K562 (cell line): ENCODE results near the gene TM7SF3.

ENCODE experiments used
- CBX2 ChIP-seq: fragments of 200-600 bp; sonication (generic); IDR thresholded peaks from one replicate; pipeline ENCODE4 v1.6.1; 2012; ENCODE audit warnings: mild to moderate bottlenecking, low read length, inconsistent platforms; ENCODE audit not compliant: insufficient read depth, poor library complexity, severe bottlenecking
- JUN ChIP-seq, 2 experiments: sonication (generic) in 1 of 2; formaldehyde crosslinking in 1 of 2; IDR thresholded peaks; 2 replicates each; pipeline versions ENCODE4 v1.6.1 to v1.8.0; 2012 to 2022; ENCODE audit warnings: borderline replicate concordance in 2 of 2, mild to moderate bottlenecking in 2 of 2, improper control_type of control experiment in 1 of 2, low read depth in 1 of 2, low read length in 1 of 2, missing genetic modification reagents in 1 of 2
- MXI1 ChIP-seq: IDR thresholded peaks from 2 replicates; pipeline ENCODE4 v1.6.1; 2011; ENCODE audit warnings: low read depth, mild to moderate bottlenecking, improper control_type of control experiment, low read length
- POLR2AphosphoS5 ChIP-seq: IDR thresholded peaks from 2 replicates; pipeline ENCODE4 v1.6.1; 2011; ENCODE audit warnings: mild to moderate bottlenecking, low read depth, low read length, moderate library complexity; ENCODE audit not compliant: control insufficient read depth, insufficient read depth
- SMAD4 ChIP-seq: fragments of 250-450 bp; sonication (Bioruptor Pico); conservative IDR thresholded peaks from 2 replicates; pipeline ENCODE4 v1.8.0; 2021; ENCODE audit warnings: inconsistent platforms, mild to moderate bottlenecking, moderate library complexity
- ZBTB7A ChIP-seq: IDR thresholded peaks from 2 replicates; pipeline ENCODE4 v1.6.1; 2011; ENCODE audit warnings: low read depth, mild to moderate bottlenecking, low read length, moderate library complexity, borderline replicate concordance; ENCODE audit not compliant: control insufficient read depth
- ZBTB8A ChIP-seq: fragments of 450-650 bp; IDR thresholded peaks from 2 replicates; pipeline ENCODE4 v1.6.1; 2018; ENCODE audit warnings: mild to moderate bottlenecking, moderate library complexity; ENCODE audit not compliant: partially characterized antibody
- ZNF707 ChIP-seq: fragments of 250-450 bp; sonication (Bioruptor Pico); conservative IDR thresholded peaks from 2 replicates; pipeline ENCODE4 v1.8.0; 2022; ENCODE audit warnings: inconsistent platforms, mild to moderate bottlenecking, moderate library complexity

DNA sequence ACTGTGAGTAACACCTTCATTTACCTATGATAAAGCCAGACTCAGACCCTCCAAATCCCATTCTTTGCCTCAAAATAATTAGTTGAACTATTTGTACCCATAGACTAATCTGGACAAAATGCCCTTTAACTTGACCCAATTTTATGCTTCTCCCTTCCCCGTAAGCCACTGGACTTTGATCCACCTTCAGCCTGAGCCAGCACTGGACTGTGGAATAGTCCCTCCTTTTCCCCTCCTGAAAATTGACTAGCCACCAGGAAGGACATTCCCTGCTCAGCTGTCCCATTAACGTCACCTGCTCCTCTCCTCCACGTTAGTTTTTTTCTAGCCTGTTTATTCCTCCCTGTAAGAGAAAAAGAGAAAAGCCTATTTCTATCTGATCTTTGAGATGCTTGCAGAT lies 18.5 kb upstream of the TM7SF3 start:
- TF ChIP-seq MXI1 (no peak), POLR2AphosphoS5 (no peak), SMAD4 (CRISPR knock-in tag) (no peak), JUN (IDR thresholded peaks at IDR 0.05; ENCODE audit: borderline replicate concordance, low read depth, low read length) (no peak), JUN (CRISPR knock-in tag; IDR thresholded peaks at IDR 0.05; ENCODE audit: borderline replicate concordance) (no peak), CBX2 (no peak), ZNF707 (CRISPR knock-in tag) (no peak), ZBTB8A (no peak), ZBTB7A (no peak)
